IPS-18c (cell line): ENCODE data around the gene BECN2.

Experiments
- H3K4me3 ChIP-seq: 2 replicates; pipeline ENCODE4 v1.7.0; 2013; ENCODE audit warnings: low read depth, mild to moderate bottlenecking, low read length, moderate library complexity; ENCODE audit not compliant: insufficient read depth
- H3K9me3 ChIP-seq: one replicate; pipeline ENCODE4 v1.6.1; 2013; ENCODE audit warnings: mild to moderate bottlenecking, low read length, moderate library complexity; ENCODE audit not compliant: control insufficient read depth, insufficient read depth

Gene BECN2

GRCh38 chr1:242004751-242005495 is 47.4 kb downstream of the BECN2 start:
- peaks cover 1% of the 10 kb centered on the region for H3K9me3 ChIP-seq
- H3K4me3 ChIP-seq: no peak overlapping the region

- peaks cover 2% of the 10 kb centered on the region for H3K9me3 ChIP-seq
- no peak overlapping the region for H3K4me3 ChIP-seq
Observed at GRCh38 chr1:242005866-242006535, 48.4 kb downstream of the BECN2 start.

GRCh38 chr1:242006976-242007375 is 49.4 kb downstream of the BECN2 start:
- H3K4me3 ChIP-seq: no peak overlapping the region

More at GRCh38 chr1:242006976-242007375, 49.4 kb downstream of the BECN2 start:
- H3K9me3 ChIP-seq: peaks cover 2% of the 10 kb centered on the region
